ENCODE measurements around the gene CPT1C.

The CPT1C gene

GRCh38 chr19:49681830-49682229 is 9.1 kb upstream of the CPT1C start:
- DNase-seq (ENCODE audit: low read depth in 2 of 2), result no peak

- no peak for DNase-seq (ENCODE audit: low read depth in 2 of 2)
Measured at GRCh38 chr19:49682274-49682673, 8.6 kb upstream of the CPT1C start.

- DNase-seq (ENCODE audit: low read depth in 2 of 2), result no peak
Measured at GRCh38 chr19:49683814-49684250, 7.1 kb upstream of the CPT1C start.

GRCh38 chr19:49684251-49684982 is 6.5 kb upstream of the CPT1C start:
- DNase-seq (ENCODE audit: low read depth in 2 of 2), result no peak

- no peak for DNase-seq (ENCODE audit: low read depth in 2 of 2)
Measured at GRCh38 chr19:49684983-49685553, 5.8 kb upstream of the CPT1C start.

- no peak for DNase-seq (ENCODE audit: low read depth in 2 of 2)
Measured at GRCh38 chr19:49685845-49686332, 5.0 kb upstream of the CPT1C start.

GRCh38 chr19:49686503-49687088 is 4.3 kb upstream of the CPT1C start:
- DNase-seq (ENCODE audit: low read depth in 2 of 2), result no peak

- no peak for DNase-seq (ENCODE audit: low read depth in 2 of 2)
Measured at GRCh38 chr19:49687150-49687549, 3.8 kb upstream of the CPT1C start.

GRCh38 chr19:49687566-49688316 is 3.2 kb upstream of the CPT1C start:
- no peak for DNase-seq (ENCODE audit: low read depth in 2 of 2)

GRCh38 chr19:49688531-49689132 is 2.3 kb upstream of the CPT1C start:
- no peak for DNase-seq (ENCODE audit: low read depth in 2 of 2)

GRCh38 chr19:49689133-49690078 is 1.5 kb upstream of the CPT1C start, which contains the start of gene ADM5:
ADM5 (plus strand) TSS chr19:49689594; CDS start chr19:49689838, 244 bp downstream.
- DNase-seq (ENCODE audit: low read depth in 2 of 2), result no peak

- DNase-seq (ENCODE audit: low read depth in 2 of 2), result no peak
Measured at GRCh38 chr19:49690079-49690655, 749 bp upstream of the CPT1C start.

- DNase-seq (ENCODE audit: low read depth in 2 of 2), result no peak
Measured at GRCh38 chr19:49691243-49692146, 579 bp downstream of the CPT1C start.

- no peak for DNase-seq (ENCODE audit: low read depth in 2 of 2)
Measured at GRCh38 chr19:49692147-49692506, 1.2 kb downstream of the CPT1C start.

- no peak for DNase-seq (ENCODE audit: low read depth in 2 of 2)
Measured at GRCh38 chr19:49696115-49696514, 5.2 kb downstream of the CPT1C start.

GRCh38 chr19:49696865-49697264 is 5.9 kb downstream of the CPT1C start:
- no peak for DNase-seq (ENCODE audit: low read depth in 2 of 2)

GRCh38 chr19:49699364-49699763 is 8.4 kb downstream of the CPT1C start:
- DNase-seq (ENCODE audit: low read depth in 2 of 2), result no peak

- no peak for DNase-seq (ENCODE audit: low read depth in 2 of 2)
Measured at GRCh38 chr19:49700563-49700962, 9.6 kb downstream of the CPT1C start.

- DNase-seq (ENCODE audit: low read depth in 2 of 2), result no peak
Measured at GRCh38 chr19:49701271-49701786, 10.4 kb downstream of the CPT1C start.
